Activated T-cell treated with anti-CD3 and anti-CD28 coated beads, Interleukin-2, amount 50 U/mL, for 24 hours (primary cell): ENCODE data around the gene KLHL3.
A peak's percentile ranks its signal among the peaks of the same experiment; 100 is the strongest.

ENCODE experiments used
- DNase-seq: peaks from one replicate; pipeline ENCODE4 v3.0.0-alpha.2; 2020
- H3K27ac Mint-ChIP-seq: 2 replicates; pipeline ENCODE4 v1.8.0; 2020; ENCODE audit warnings: mild to moderate bottlenecking, mixed read lengths
- H3K27me3 Mint-ChIP-seq: 2 replicates; pipeline ENCODE4 v1.8.0; 2020; ENCODE audit warnings: mixed read lengths
- H3K36me3 Mint-ChIP-seq: 2 replicates; pipeline ENCODE4 v1.8.0; 2020; ENCODE audit warnings: low read depth, mixed read lengths
- H3K4me1 Mint-ChIP-seq: 2 replicates; pipeline ENCODE4 v1.8.0; 2020; ENCODE audit warnings: low read depth, mixed read lengths
- H3K4me3 Mint-ChIP-seq: 2 replicates; pipeline ENCODE4 v1.8.0; 2020; ENCODE audit warnings: mild to moderate bottlenecking, moderate library complexity, mixed read lengths
- H3K9me3 Mint-ChIP-seq: 2 replicates; pipeline ENCODE4 v1.8.0; 2020; ENCODE audit warnings: mixed read lengths

The KLHL3 gene

DNA sequence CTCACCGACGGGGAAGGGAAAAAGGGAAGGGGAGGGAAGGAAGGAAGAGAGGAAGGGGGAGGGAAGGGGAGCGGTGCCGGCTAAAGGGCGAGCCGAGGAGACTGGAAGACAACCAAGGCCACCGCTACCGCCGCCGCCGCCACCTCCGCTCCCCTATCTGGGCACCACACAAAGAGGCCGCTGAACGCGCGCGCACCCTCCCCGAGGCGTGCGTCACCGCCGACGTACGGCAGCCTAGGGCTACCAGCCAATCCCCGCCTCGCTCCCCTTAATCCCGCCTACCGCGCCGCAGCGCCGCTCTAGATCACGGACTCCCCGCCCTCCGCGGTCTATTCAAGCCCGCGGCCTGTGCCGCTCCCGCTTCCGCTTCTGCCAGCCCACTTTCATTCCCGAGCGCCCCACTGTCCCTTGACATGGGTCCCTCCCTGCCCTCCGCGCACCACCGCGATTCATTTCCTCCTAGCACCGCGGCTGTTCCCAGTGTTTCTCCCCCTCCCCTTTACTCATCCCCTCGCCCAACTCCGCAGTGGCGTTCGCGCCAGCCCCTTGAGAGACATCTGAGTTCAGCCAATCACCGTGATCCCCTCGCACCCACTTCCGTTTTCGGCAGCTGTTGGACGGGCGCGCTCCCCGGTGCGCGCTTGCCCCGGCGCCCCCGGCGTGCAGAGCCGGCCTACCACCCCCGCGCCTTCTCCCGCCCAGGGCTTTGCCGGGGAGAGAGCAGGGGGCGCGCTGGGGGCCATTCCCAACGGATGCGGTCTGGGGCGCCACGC, 18.5 kb upstream of the KLHL3 start, which contains the start of gene HNRNPA0:
HNRNPA0 (minus strand) TSS at position 176 of the 773 bp plus-strand sequence. CDS start 297 bp downstream, outside the sequence.
- H3K27ac Mint-ChIP-seq: peak within 1 kb of the TSS; percentile 100
- H3K9me3 Mint-ChIP-seq: no peaks in the 10 kb centered on the region
- peak within 1 kb of the TSS; percentile 90 for H3K4me3 Mint-ChIP-seq
- H3K4me1 Mint-ChIP-seq: peaks cover 38% of the 10 kb centered on the region
- peaks cover 53% of the 10 kb centered on the region for H3K36me3 Mint-ChIP-seq
- H3K27me3 Mint-ChIP-seq: no peaks in the 10 kb centered on the region
- DNase-seq: peak; percentile 98

DNA sequence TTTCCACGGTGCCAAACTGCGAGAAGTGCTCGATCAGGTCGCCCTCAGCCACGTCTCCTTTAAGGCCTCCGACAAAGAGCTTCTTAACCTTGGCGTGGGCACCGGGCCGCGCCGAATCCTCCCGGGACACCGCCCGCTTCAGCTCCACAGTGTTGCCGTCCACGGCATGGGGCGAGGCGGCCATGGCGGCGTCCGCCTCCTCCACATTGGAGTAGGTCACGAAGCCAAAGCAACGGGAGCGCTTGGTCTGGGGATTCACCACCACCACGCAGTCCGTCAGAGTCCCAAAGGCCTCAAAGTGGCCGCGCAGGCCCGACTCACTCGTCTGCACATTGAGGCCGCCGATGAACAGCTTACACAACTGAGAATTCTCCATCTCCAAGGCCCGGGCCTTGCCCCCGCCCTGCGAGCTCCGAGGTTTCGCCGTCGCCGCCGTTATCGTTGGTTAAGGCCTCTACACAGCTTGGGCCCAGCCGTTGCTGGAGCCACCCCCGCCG, 17.9 kb upstream of the KLHL3 start:
- Mint-ChIP-seq H3K4me3 (peak overlapping the region; percentile 90), H3K27me3 (no peaks in the 10 kb centered on the region), H3K9me3 (no peaks in the 10 kb centered on the region), H3K4me1 (peaks cover 39% of the 10 kb centered on the region), H3K27ac (peak overlapping the region; percentile 100), H3K36me3 (peaks cover 58% of the 10 kb centered on the region)
- no peak for DNase-seq

DNA sequence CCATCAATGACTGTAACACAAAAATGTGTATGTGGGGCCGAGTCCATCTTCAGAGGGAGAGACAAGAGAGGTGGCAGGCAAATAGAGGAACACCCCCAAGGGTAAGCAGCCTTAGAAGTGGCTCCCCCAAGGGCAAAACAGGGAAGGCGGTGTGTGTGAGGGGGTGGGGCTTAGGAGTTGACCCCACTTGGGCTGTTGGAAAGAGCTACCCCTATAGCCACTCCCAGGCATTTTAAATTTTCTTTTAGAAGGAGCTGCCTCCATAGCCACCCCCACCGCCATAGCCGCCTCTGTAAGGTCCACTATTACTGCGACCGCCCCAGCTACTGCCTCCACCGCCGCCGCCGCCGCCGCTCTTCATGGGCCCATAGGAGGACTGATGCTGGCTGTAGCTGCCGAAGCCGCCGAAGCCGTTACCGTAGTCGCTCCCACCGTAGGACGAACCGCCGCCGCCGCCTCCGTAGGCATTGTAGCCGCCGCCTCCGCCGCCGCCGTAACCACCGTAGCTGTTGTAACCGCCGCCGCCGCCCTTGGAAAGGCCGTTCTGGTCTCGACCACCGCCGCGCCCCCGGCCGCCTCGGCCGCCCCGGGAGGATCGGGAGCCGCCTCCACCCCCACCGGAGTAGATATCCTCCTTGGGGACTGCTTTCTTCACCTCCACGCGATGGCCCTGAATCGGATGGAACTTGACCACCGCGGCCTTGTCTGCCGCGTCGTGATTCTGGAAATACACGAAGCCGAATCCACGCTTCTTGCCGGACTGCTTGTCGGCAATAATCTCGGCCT, 17.2 kb upstream of the KLHL3 start:
- Mint-ChIP-seq H3K27ac (peak overlapping the region; percentile 100), H3K9me3 (no peaks in the 10 kb centered on the region), H3K36me3 (peaks cover 59% of the 10 kb centered on the region), H3K27me3 (no peaks in the 10 kb centered on the region), H3K4me3 (peak overlapping the region; percentile 90), H3K4me1 (peaks cover 40% of the 10 kb centered on the region)
- peak; percentile 66 for DNase-seq

GRCh38 chr5:137751869-137752491, 16.1 kb upstream of the KLHL3 start:
- peaks cover 59% of the 10 kb centered on the region for H3K36me3 Mint-ChIP-seq
- peak overlapping the region; percentile 90 for H3K4me3 Mint-ChIP-seq

GRCh38 chr5:137750436-137750835, 14.5 kb upstream of the KLHL3 start:
- Mint-ChIP-seq H3K27ac (peak overlapping the region; percentile 47), H3K4me1 (peaks cover 36% of the 10 kb centered on the region), H3K27me3 (no peaks in the 10 kb centered on the region), H3K4me3 (peak overlapping the region; percentile 90), H3K36me3 (peaks cover 59% of the 10 kb centered on the region), H3K9me3 (no peaks in the 10 kb centered on the region)
- DNase-seq: no peak

More at GRCh38 chr5:137751869-137752491, 16.1 kb upstream of the KLHL3 start:
- DNase-seq: no peak
- H3K9me3 Mint-ChIP-seq: no peaks in the 10 kb centered on the region
- H3K27me3 Mint-ChIP-seq: no peaks in the 10 kb centered on the region
- peaks cover 40% of the 10 kb centered on the region for H3K4me1 Mint-ChIP-seq
- H3K27ac Mint-ChIP-seq: peak overlapping the region; percentile 100

DNA sequence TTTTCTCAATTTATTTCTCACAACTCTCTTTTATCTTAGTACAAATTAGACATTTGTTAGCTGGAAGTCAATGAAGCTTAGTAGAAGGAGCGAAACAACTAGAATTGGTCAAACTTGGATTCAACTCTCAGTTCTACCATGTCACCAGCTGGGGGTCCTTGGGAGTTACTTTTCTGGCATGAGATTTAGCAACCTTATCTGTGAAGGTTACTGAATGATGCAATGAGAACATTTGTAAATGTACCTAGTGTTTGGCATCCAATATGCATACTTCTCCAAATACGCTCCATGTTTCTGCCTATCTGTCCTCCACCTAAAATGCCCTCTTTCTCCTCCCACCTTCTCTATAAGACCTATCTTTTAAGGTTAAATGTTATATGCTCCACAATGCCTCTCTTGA, 12.0 kb upstream of the KLHL3 start:
- Mint-ChIP-seq H3K27ac (no peak overlapping the region), H3K9me3 (no peaks in the 10 kb centered on the region), H3K27me3 (no peaks in the 10 kb centered on the region), H3K36me3 (peaks cover 41% of the 10 kb centered on the region), H3K4me3 (no peak overlapping the region), H3K4me1 (peaks cover 34% of the 10 kb centered on the region)
- DNase-seq: no peak

- DNase-seq: no peak
- Mint-ChIP-seq H3K27me3 (no peaks in the 10 kb centered on the region), H3K9me3 (peaks cover 10% of the 10 kb centered on the region), H3K4me3 (no peak overlapping the region), H3K27ac (no peak overlapping the region), H3K36me3 (peaks cover 3% of the 10 kb centered on the region), H3K4me1 (peaks cover 20% of the 10 kb centered on the region)
Observed at GRCh38 chr5:137743031-137743640, 7.2 kb upstream of the KLHL3 start.

- H3K4me1 Mint-ChIP-seq: peaks cover 20% of the 10 kb centered on the region
- no peak overlapping the region for H3K27ac Mint-ChIP-seq
- no peak for DNase-seq
- H3K36me3 Mint-ChIP-seq: peaks cover 6% of the 10 kb centered on the region
- H3K9me3 Mint-ChIP-seq: peaks cover 15% of the 10 kb centered on the region
- no peaks in the 10 kb centered on the region for H3K27me3 Mint-ChIP-seq
- H3K4me3 Mint-ChIP-seq: no peak overlapping the region
Observed at GRCh38 chr5:137741718-137742117, 5.8 kb upstream of the KLHL3 start.

DNA sequence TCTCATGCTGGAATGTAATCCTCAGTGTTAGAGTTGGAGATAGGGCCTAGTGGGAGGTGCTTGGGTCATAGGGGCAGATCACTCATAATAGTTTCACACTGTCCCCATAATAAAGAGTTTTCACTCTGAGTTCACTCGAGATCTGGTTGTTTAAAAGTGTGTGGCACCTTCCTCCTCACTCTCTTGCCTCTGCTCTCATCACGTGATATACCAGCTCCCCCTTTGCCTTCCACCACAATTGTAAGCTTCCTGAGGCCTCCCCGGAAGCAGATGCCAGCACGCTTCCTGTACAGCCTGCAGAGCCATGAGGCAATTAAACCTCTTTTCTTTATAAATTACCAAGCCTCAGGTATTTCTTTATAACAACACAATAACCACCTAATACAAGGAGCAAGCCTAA, 3.8 kb upstream of the KLHL3 start:
- no peak overlapping the region for H3K27ac Mint-ChIP-seq
- H3K4me3 Mint-ChIP-seq: no peak overlapping the region
- H3K36me3 Mint-ChIP-seq: peaks cover 6% of the 10 kb centered on the region
- peaks cover 15% of the 10 kb centered on the region for H3K9me3 Mint-ChIP-seq
- DNase-seq: no peak
- H3K27me3 Mint-ChIP-seq: no peaks in the 10 kb centered on the region
- peaks cover 20% of the 10 kb centered on the region for H3K4me1 Mint-ChIP-seq

DNA sequence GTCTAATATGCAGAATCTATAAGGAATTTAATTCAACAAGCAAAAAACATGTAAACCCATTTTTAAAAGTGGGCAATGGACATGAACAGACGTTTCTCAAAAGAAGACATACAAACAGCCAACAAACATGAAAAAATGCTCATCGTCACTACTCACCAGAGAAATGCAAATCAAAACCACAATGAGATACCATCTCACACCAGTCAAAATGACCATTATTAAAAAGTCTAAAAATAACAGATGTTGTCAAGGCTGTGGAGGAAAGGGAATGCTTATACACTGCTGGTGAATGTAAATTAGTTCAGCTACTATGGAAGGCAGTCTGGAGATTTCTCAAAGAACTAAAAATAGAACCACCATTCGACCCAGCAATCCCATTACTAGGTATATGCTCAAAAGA, 3.1 kb upstream of the KLHL3 start:
- Mint-ChIP-seq H3K9me3 (peaks cover 15% of the 10 kb centered on the region), H3K4me1 (peaks cover 20% of the 10 kb centered on the region), H3K4me3 (no peak overlapping the region), H3K27me3 (no peaks in the 10 kb centered on the region), H3K27ac (peak overlapping the region; percentile 31), H3K36me3 (peaks cover 6% of the 10 kb centered on the region)
- no peak for DNase-seq

- Mint-ChIP-seq H3K36me3 (peaks cover 6% of the 10 kb centered on the region), H3K4me3 (no peak overlapping the region), H3K4me1 (peaks cover 15% of the 10 kb centered on the region), H3K27ac (no peak overlapping the region), H3K27me3 (no peaks in the 10 kb centered on the region), H3K9me3 (peaks cover 15% of the 10 kb centered on the region)
- DNase-seq: peak; percentile 50
Observed at GRCh38 chr5:137737349-137738131, 1.7 kb upstream of the KLHL3 start.

DNA sequence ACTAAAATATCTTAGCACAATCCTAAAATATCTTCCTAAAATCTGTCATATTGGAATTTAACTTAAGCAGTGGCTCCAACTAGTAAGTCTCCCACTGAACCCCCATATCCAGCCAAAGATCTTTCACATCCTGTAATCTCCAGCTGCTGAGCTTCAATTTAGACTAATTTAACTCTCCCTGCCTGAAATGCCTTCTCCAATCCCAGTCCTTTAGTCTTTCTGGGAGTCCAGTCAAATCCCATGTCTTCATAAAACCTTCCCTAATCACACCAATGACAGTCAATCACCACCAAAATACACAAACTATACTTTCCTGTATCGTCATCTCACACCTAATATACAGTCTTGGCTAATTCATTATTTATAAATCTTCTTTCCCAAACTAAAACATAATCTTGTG, 607 bp upstream of the KLHL3 start:
- Mint-ChIP-seq H3K9me3 (peaks cover 15% of the 10 kb centered on the region), H3K4me3 (no peak overlapping the region), H3K4me1 (peaks cover 17% of the 10 kb centered on the region), H3K27me3 (no peaks in the 10 kb centered on the region), H3K36me3 (peaks cover 6% of the 10 kb centered on the region), H3K27ac (no peak overlapping the region)
- DNase-seq: no peak

DNA sequence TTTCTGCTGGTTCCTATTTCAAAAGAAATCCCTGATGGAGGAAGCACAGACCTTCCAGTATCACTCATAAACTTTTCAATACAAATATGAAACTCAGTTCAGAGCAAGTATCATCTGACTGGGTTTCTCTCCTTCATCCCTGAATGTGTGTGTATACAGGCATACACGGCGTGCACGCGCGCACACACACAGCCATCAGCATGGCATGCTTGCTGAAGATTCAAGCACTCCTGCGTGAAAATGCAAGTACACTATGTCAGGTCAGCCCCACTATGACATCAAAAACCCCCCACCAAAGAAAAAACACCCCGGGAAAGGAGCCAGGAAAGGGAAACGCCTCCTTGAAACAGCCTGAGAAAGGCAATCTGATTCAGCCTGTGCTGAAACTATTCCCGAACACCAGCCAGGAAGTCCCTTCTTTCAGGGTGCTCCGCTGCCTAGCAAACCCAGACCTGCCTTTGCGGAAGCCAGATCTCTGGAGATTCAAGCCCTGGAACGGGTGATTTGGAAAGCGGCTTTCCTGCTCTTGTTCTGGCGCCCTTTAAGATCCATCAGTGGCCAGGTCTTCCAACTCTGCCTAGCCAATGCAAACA, 831 bp downstream of the KLHL3 start:
- Mint-ChIP-seq H3K9me3 (peaks cover 15% of the 10 kb centered on the region), H3K27me3 (no peaks in the 10 kb centered on the region), H3K4me1 (peaks cover 28% of the 10 kb centered on the region), H3K36me3 (peaks cover 6% of the 10 kb centered on the region), H3K27ac (no peak overlapping the region), H3K4me3 (no peak overlapping the region)
- peak; percentile 49 for DNase-seq
